PC-3 (cell line): ENCODE results near the gene CYP4V2.

Experiments used
- EZH2 ChIP-seq: fragments of 300-600 bp; sonication (generic); IDR thresholded peaks from one replicate; pipeline ENCODE4 v1.6.1; 2017; ENCODE audit warnings: antibody characterized with exemption, mild to moderate bottlenecking, low read length; ENCODE audit not compliant: unreplicated experiment
- EZH2phosphoT487 ChIP-seq: fragments of 300-600 bp; sonication (generic); IDR thresholded peaks from 2 replicates; pipeline ENCODE4 v1.6.1; 2018; ENCODE audit warnings: mild to moderate bottlenecking, antibody characterized with exemption, low read length, borderline replicate concordance
- TF ChIP-seq, protein P1 (sequence below): fragments of 300-600 bp; sonication (generic); conservative IDR thresholded peaks from 2 replicates; pipeline ENCODE4 v1.5.1; 2017; ENCODE audit warnings: antibody characterized with exemption, low read depth, mild to moderate bottlenecking, low read length

DNA sequence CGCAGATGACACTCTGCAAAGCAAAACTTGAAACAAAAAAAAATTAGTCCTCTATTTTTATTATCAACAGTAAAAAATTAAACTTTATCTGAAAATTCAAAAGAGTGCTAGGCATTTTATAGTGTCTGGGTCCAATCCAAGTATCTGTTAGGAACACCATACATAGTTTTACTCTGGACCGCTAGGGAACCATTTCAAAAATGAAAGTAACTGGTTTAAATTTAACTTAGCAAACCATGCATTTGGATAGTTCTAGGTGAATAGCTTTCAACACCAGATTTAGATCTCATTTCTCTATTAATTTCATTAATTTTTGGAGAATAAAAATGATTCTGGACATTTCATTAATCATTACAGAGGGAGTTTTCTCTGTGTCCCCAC is 37.1 kb downstream of the CYP4V2 start:
- TF ChIP-seq EZH2 (no peak), EZH2phosphoT487 (no peak)
- TF ChIP-seq, protein P1, sequence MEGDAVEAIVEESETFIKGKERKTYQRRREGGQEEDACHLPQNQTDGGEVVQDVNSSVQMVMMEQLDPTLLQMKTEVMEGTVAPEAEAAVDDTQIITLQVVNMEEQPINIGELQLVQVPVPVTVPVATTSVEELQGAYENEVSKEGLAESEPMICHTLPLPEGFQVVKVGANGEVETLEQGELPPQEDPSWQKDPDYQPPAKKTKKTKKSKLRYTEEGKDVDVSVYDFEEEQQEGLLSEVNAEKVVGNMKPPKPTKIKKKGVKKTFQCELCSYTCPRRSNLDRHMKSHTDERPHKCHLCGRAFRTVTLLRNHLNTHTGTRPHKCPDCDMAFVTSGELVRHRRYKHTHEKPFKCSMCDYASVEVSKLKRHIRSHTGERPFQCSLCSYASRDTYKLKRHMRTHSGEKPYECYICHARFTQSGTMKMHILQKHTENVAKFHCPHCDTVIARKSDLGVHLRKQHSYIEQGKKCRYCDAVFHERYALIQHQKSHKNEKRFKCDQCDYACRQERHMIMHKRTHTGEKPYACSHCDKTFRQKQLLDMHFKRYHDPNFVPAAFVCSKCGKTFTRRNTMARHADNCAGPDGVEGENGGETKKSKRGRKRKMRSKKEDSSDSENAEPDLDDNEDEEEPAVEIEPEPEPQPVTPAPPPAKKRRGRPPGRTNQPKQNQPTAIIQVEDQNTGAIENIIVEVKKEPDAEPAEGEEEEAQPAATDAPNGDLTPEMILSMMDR, result no peak
